ENCODE results near the gene SPAST. TPM values are rescaled to one million over a fixed set of nuclear protein-coding genes. Genes with fewer than 3 reads are reported as not detected.
A peak's percentile ranks its signal among the peaks of the same experiment; 100 is the strongest.

Gene SPAST
- total and polyA plus RNA-seq, 2 of the 13 experiments (the other 11 are each of a cell fraction or from before 2014, with no cell fraction given) = 11.5 to 40.4 TPM

GRCh38 chr2:32063310-32064020, at the start of gene SPAST (continued):
- TF ChIP-seq, protein P1, sequence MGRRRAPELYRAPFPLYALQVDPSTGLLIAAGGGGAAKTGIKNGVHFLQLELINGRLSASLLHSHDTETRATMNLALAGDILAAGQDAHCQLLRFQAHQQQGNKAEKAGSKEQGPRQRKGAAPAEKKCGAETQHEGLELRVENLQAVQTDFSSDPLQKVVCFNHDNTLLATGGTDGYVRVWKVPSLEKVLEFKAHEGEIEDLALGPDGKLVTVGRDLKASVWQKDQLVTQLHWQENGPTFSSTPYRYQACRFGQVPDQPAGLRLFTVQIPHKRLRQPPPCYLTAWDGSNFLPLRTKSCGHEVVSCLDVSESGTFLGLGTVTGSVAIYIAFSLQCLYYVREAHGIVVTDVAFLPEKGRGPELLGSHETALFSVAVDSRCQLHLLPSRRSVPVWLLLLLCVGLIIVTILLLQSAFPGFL (CRISPR knock-in tag; IDR thresholded peaks at IDR 0.05) = no peak
- TF ChIP-seq TP53 (CRISPR knock-in tag; conservative IDR thresholded peaks at IDR 0.05) (peak; percentile 63), HOMEZ (CRISPR knock-in tag; IDR thresholded peaks at IDR 0.05; ENCODE audit: low read depth) (peak; percentile 78), ZNF749 (CRISPR knock-in tag; IDR thresholded peaks at IDR 0.05; ENCODE audit: borderline replicate concordance) (no peak), NAIF1 (CRISPR knock-in tag; IDR thresholded peaks at IDR 0.05; ENCODE audit: borderline replicate concordance) (no peak; the same call in 1 of the 2 replicates), NR2C2 (CRISPR knock-in tag; IDR thresholded peaks at IDR 0.05; ENCODE audit: borderline replicate concordance) (peak; percentile 88), AGO2 (optimal IDR thresholded peaks at IDR 0.05; ENCODE audit: low read depth, low read length) (peak; percentile 51), AHR (CRISPR knock-in tag; IDR thresholded peaks at IDR 0.05) (peak; percentile 17; the same call in 1 of the 2 replicates), ZNF597 (CRISPR knock-in tag; IDR thresholded peaks at IDR 0.05) (no peak), MTF2 (CRISPR knock-in tag; IDR thresholded peaks at IDR 0.05; ENCODE audit: borderline replicate concordance) (peak; percentile 72; the same call in 1 of the 2 replicates), ATF1 (CRISPR knock-in tag; IDR thresholded peaks at IDR 0.05) (peak; percentile 93), TAF1 (CRISPR knock-in tag; IDR thresholded peaks at IDR 0.05) (peak; percentile 75), ZNF7 (CRISPR knock-in tag; IDR thresholded peaks at IDR 0.05) (no peak), ZBTB21 (CRISPR knock-in tag; IDR thresholded peaks at IDR 0.05) (no peak), CREB1 (IDR thresholded peaks at IDR 0.05) (peak; percentile 88), CREB1 (CRISPR knock-in tag; IDR thresholded peaks at IDR 0.05) (peak; percentile 97), PCBP1 (IDR thresholded peaks at IDR 0.05; ENCODE audit: borderline replicate concordance, low read depth, low read length) (0 out of 2 replicates have a peak, but pooled peaks have one; percentile 6), ZNF746 (CRISPR knock-in tag; IDR thresholded peaks at IDR 0.05) (peak; percentile 73; the same call in 1 of the 2 replicates), KMT2A (CRISPR knock-in tag; IDR thresholded peaks at IDR 0.05) (peak; percentile 82), GATA4 (IDR thresholded peaks at IDR 0.05; ENCODE audit: borderline replicate concordance, low read depth) (0 out of 2 replicates have a peak, but pooled peaks have one; percentile 7)
- TF ChIP-seq, protein P2, sequence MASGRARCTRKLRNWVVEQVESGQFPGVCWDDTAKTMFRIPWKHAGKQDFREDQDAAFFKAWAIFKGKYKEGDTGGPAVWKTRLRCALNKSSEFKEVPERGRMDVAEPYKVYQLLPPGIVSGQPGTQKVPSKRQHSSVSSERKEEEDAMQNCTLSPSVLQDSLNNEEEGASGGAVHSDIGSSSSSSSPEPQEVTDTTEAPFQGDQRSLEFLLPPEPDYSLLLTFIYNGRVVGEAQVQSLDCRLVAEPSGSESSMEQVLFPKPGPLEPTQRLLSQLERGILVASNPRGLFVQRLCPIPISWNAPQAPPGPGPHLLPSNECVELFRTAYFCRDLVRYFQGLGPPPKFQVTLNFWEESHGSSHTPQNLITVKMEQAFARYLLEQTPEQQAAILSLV (CRISPR knock-in tag; IDR thresholded peaks at IDR 0.05; ENCODE audit: borderline replicate concordance) = peak; percentile 85
- TF ChIP-seq, protein P3, sequence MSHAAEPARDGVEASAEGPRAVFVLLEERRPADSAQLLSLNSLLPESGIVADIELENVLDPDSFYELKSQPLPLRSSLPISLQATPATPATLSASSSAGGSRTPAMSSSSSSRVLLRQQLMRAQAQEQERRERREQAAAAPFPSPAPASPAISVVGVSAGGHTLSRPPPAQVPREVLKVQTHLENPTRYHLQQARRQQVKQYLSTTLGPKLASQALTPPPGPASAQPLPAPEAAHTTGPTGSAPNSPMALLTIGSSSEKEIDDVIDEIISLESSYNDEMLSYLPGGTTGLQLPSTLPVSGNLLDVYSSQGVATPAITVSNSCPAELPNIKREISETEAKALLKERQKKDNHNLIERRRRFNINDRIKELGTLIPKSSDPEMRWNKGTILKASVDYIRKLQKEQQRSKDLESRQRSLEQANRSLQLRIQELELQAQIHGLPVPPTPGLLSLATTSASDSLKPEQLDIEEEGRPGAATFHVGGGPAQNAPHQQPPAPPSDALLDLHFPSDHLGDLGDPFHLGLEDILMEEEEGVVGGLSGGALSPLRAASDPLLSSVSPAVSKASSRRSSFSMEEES (CRISPR knock-in tag; IDR thresholded peaks at IDR 0.05) = peak; percentile 71
- TF ChIP-seq, protein P4, sequence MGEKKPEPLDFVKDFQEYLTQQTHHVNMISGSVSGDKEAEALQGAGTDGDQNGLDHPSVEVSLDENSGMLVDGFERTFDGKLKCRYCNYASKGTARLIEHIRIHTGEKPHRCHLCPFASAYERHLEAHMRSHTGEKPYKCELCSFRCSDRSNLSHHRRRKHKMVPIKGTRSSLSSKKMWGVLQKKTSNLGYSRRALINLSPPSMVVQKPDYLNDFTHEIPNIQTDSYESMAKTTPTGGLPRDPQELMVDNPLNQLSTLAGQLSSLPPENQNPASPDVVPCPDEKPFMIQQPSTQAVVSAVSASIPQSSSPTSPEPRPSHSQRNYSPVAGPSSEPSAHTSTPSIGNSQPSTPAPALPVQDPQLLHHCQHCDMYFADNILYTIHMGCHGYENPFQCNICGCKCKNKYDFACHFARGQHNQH (CRISPR knock-in tag; IDR thresholded peaks at IDR 0.05) = peak; percentile 93

Measured in HepG2 (cell line).